Stimulated activated CD8-positive, alpha-beta memory T cell treated with anti-CD3 and anti-CD28 coated beads, Interleukin-4, amount 100 ng/mL, for 48 hours (primary cell): Measurements from ENCODE around the gene FHAD1.
A peak's percentile ranks its signal among the peaks of the same experiment; 100 is the strongest.
"Not testable (repeated sequence)": the region's sequence is repeated elsewhere in the genome, so short reads cannot be mapped to it uniquely, and the experiment has no call there.

Experiments used
- DNase-seq: peaks from one replicate; pipeline ENCODE4 v3.0.0-alpha.2; 2020

Gene FHAD1

GRCh38 chr1:15424146-15424667 lies 177.2 kb downstream of the FHAD1 start:
- DNase-seq: no peak

- no peak for DNase-seq
Measured at GRCh38 chr1:15424981-15425380, 178.0 kb downstream of the FHAD1 start.

GRCh38 chr1:15425521-15425920 lies 178.5 kb downstream of the FHAD1 start:
- DNase-seq: no peak

GRCh38 chr1:15425958-15426357 lies 178.9 kb downstream of the FHAD1 start:
- no peak for DNase-seq

- DNase-seq: no peak
Measured at GRCh38 chr1:15426492-15427279, 179.7 kb downstream of the FHAD1 start.

GRCh38 chr1:15427280-15427666 lies 180.2 kb downstream of the FHAD1 start:
- DNase-seq: no peak

GRCh38 chr1:15428252-15428651 lies 181.2 kb downstream of the FHAD1 start:
- DNase-seq: not testable (repeated sequence)

- DNase-seq: no peak
Measured at GRCh38 chr1:15428815-15429435, 181.9 kb downstream of the FHAD1 start.

GRCh38 chr1:15429701-15430149 lies 182.7 kb downstream of the FHAD1 start:
- DNase-seq: no peak

GRCh38 chr1:15430787-15431570 lies 184.0 kb downstream of the FHAD1 start:
- DNase-seq: peak; percentile 92

- DNase-seq: no peak
Measured at GRCh38 chr1:15431571-15431948, 184.5 kb downstream of the FHAD1 start.

- no peak for DNase-seq
Measured at GRCh38 chr1:15432324-15432723, 185.3 kb downstream of the FHAD1 start.

GRCh38 chr1:15433471-15433870 lies 186.4 kb downstream of the FHAD1 start:
- DNase-seq: no peak

- not testable (repeated sequence) for DNase-seq
Measured at GRCh38 chr1:15434739-15435138, 187.7 kb downstream of the FHAD1 start.

GRCh38 chr1:15435239-15436077 lies 188.4 kb downstream of the FHAD1 start:
- DNase-seq: no peak

GRCh38 chr1:15436881-15437442 lies 189.9 kb downstream of the FHAD1 start:
- no peak for DNase-seq

- DNase-seq: no peak
Measured at GRCh38 chr1:15439325-15439724, 192.3 kb downstream of the FHAD1 start.

- no peak for DNase-seq
Measured at GRCh38 chr1:15440357-15440756, 193.3 kb downstream of the FHAD1 start.

GRCh38 chr1:15441247-15441646 lies 194.2 kb downstream of the FHAD1 start:
- DNase-seq: no peak

GRCh38 chr1:15442119-15442518 lies 195.1 kb downstream of the FHAD1 start:
- DNase-seq: no peak

- no peak for DNase-seq
Measured at GRCh38 chr1:15442759-15443158, 195.7 kb downstream of the FHAD1 start.

GRCh38 chr1:15443281-15443680 lies 196.3 kb downstream of the FHAD1 start:
- no peak for DNase-seq
